ENCODE results near the gene PRKG1.
"Not testable (repeated sequence)": the region's sequence is repeated elsewhere in the genome, so short reads cannot be mapped to it uniquely, and the experiment has no call there.

Gene PRKG1

GRCh38 chr10:52232561-52233350 lies 1158.5 kb downstream of the PRKG1 start:
- DNase-seq (ENCODE audit: low read depth), result no peak
- TF ChIP-seq CTCF (conservative IDR thresholded peaks at IDR 0.05; ENCODE audit: low read length), result no peak
- H3K4me3 ChIP-seq (ENCODE audit: low read length), result peak overlapping the region; percentile 3; the same call in 1 of the 2 replicates

DNA sequence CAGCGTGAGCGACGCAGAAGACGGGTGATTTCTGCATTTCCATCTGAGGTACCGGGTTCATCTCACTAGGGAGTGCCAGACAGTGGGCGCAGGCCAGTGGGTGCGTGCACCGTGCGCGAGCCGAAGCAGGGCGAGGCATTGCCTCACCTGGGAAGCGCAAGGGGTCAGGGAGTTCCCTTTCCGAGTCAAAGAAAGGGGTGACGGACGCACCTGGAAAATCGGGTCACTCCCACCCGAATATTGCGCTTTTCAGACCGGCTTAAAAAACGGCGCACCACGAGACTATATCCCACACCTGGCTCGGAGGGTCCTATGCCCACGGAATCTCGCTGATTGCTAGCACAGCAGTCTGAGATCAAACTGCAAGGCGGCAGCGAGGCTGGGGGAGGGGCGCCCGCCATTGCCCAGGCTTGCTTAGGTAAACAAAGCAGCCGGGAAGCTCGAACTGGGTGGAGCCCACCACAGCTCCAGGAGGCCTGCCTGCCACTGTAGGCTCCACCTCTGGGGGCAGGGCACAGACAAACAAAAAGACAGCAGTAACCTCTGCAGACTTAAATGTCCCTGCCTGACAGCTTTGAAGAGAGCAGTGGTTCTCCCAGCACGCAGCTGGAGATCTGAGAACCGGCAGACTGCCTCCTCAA lies 1159.2 kb downstream of the PRKG1 start:
- DNase-seq (ENCODE audit: low read depth), result not testable (repeated sequence)
- H3K4me3 ChIP-seq (ENCODE audit: low read length), result peak overlapping the region; percentile 3; the same call in 1 of the 2 replicates

GRCh38 chr10:52239771-52240170 lies 1165.5 kb downstream of the PRKG1 start:
- no peak for TF ChIP-seq CTCF (conservative IDR thresholded peaks at IDR 0.05; ENCODE audit: low read length)
- H3K4me3 ChIP-seq (ENCODE audit: low read length), result no peak overlapping the region
- no peak for DNase-seq (ENCODE audit: low read depth)

- no peak for TF ChIP-seq CTCF (conservative IDR thresholded peaks at IDR 0.05; ENCODE audit: low read length)
These were observed 1171.3 kb downstream of the PRKG1 start for GRCh38 chr10:52245547-52245946.

DNA sequence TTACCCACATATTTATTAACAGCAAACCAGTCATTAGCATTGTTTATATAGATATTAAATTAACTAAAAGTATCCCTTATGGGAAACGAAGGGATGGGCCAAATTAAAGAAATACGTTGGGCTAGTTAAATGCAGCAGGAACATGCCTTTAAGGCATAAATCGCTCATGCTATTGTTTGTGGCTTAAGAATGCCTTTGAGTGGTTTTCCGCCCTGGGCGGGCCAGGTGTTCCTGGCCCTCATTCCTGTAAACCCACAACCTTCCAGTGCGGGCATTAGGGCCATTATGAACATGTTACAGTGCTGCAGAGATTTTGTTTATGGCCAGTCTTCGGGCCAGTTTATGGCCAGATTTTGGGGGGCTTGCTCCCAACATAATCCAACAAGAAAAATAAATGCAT lies 1173.6 kb downstream of the PRKG1 start:
- not testable (repeated sequence) for H3K4me3 ChIP-seq (ENCODE audit: low read length); DNase-seq (ENCODE audit: low read depth)

More at GRCh38 chr10:52245547-52245946, 1171.3 kb downstream of the PRKG1 start:
- DNase-seq (ENCODE audit: low read depth), result no peak
- no peak overlapping the region for H3K4me3 ChIP-seq (ENCODE audit: low read length)

DNA sequence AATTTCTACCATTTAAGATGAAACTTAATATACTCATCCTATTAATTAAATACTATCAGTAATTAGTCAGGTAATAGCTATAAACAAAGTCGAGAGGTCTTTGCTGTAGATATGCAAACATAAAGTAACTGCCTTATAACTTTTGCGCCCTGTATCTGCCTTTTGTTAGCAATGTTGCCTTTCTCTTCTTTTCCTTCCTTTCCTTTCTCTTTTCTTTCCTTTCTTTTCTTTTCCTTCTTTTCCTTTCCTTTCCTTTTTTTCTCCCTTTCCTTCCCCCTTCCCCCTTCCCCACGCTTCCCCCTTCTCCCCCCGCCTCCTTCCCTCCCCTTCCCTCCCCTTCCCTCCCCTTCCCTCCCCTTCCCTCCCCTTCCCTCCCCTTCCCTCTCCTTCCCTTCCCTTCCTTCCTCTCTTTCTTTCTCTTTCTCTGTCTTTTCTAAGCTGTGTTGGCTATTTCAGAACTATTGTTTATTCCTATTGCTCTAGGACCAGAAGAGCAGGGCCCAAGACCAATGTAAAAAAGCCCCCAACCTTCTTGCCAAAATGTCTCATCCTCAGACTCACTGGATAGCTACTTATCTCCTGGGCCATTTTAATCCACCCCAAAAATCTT lies 1174.5 kb downstream of the PRKG1 start:
- no peak for TF ChIP-seq CTCF (conservative IDR thresholded peaks at IDR 0.05; ENCODE audit: low read length)
- no peak for DNase-seq (ENCODE audit: low read depth)
- H3K4me3 ChIP-seq (ENCODE audit: low read length), result no peak overlapping the region

DNA sequence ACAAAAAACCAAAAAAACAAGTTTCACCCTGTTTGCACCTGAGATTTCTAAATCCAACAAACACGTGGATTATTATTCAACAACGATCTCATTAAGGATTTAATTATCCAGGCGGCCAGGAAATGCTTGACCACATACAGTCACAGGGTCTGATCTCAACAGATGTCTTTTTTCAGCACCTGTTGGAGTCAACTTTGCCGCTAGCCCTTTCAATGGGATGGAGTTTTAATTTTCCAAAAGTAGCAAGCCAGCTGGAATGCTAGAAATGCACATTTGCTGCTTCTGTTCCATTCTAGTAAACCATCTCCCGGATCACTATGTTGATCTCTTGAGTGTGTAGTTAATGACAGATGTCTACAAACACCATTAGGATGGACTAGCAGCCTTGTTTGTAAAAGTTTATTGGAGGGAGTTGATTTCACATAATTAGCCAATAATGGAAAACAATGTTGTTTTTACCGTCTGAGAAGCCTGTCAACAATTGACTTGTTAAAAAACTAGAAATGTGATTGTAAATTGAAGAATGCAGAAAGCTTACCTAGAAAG lies 1175.6 kb downstream of the PRKG1 start:
- no peak for DNase-seq (ENCODE audit: low read depth)
- no peak overlapping the region for H3K4me3 ChIP-seq (ENCODE audit: low read length)
- no peak for TF ChIP-seq CTCF (conservative IDR thresholded peaks at IDR 0.05; ENCODE audit: low read length)

GRCh38 chr10:52250510-52250909 lies 1176.2 kb downstream of the PRKG1 start:
- DNase-seq (ENCODE audit: low read depth), result no peak
- no peak overlapping the region for H3K4me3 ChIP-seq (ENCODE audit: low read length)
- TF ChIP-seq CTCF (conservative IDR thresholded peaks at IDR 0.05; ENCODE audit: low read length), result no peak

All from AG10803 (cell line).